Ramos (cell line): ENCODE data around the gene KCNB1.

Source experiments
- in situ Hi-C: fragments of 300-500 bp; cut with MboI; formaldehyde crosslinking; loops from one replicate; pipeline ENCODE4 v1.14.3; 2022; ENCODE audit warnings: low sequenced_read_pairs; ENCODE audit not compliant: unreplicated experiment

Gene KCNB1

DNA sequence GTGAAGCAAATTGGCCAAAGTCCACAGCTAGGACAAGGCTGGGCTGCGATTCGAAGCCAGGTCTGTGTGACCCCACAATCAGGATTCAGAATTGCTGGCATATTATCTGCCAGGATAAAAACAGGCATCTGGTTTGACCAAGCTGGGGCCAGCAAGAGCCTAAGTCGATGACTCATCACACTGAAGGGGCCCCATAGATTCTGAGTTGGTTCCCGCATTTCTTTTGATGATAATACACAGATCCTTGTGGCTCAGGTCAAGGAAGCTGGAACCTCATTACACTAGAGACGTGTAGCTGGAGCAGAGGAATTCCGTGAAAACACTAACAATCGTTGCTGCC is 6.5 kb downstream of the KCNB1 start:
- in situ Hi-C loops, result no loop called here

DNA sequence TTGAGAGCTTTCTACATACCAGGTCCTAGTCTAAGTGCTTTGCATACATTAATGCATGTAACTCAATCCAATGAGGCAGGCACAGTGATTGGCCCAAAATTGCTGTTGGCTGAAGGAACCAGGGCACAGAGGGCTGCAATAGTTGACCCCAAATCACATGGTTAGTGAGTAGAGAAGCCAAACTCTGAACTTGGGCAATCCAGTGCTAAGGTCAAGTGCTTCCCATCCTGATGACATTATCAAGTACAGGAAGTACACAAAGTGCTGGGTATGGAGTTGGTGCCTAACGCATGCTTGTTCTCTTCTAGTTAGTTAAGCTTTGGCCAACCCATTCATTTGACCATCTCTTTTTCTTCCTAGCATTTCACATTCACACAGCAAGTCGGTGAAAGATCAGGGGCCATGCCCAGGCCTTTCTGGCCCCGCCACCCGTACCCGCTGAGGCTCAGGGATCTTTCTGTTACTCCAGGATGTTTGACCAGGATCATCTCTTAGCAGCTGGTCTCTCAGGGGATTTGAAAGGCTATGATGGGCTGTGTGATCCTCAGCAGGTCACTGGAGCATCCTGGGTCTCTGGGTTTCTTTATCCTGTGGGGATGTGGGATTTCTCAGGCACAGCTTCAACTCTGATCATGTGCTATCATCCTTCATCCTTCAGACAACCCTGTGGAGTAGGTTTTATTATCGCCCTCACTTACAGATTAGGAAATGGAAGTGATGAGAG is 7.0 kb downstream of the KCNB1 start:
- in situ Hi-C loops, result no loop called here

DNA sequence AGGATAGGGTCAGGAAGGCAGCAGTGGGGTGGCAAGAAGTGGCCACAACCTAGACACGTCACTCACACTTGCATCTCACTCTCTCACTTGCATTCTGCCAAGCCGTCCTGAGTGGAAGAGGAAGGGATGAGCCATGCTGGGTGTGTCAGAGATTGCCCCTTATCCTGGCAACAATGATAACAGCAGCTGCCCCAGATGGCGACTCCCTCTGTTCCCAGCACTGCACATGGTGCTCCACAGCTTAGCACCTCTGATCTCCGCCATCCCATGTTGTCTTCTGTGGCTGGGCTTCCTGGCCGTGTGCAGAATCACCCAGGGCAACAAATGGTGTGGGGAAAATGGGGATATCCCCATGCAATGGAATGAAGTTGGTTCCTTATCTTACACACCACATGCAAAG is 11.1 kb downstream of the KCNB1 start:
- in situ Hi-C loops, result no loop called here

DNA sequence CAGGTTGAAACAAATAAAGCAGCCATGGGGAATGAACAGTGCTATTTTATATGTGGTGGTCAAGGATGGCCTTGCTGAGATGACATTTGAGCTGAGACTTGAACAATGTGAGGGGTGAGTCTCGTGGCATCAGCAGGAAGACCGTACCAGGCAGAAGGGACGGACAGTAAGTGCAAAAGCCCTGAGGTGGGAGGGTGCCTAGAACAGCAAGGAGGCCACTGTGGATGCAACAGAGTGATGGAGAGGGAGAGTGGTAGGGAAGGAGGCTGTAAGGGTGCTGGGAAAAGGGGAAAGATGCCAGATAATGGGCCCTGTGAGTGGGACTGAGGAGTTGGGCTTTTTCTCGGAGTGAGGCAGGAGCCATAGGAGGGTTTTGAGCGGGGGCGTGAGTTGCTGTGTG is 11.5 kb downstream of the KCNB1 start:
- in situ Hi-C loops, result no loop called here

GRCh38 chr20:49469060-49469459 is 13.4 kb downstream of the KCNB1 start:
- in situ Hi-C loops, result no loop called here

GRCh38 chr20:49468412-49468811 is 14.1 kb downstream of the KCNB1 start:
- in situ Hi-C loops, result no loop called here

DNA sequence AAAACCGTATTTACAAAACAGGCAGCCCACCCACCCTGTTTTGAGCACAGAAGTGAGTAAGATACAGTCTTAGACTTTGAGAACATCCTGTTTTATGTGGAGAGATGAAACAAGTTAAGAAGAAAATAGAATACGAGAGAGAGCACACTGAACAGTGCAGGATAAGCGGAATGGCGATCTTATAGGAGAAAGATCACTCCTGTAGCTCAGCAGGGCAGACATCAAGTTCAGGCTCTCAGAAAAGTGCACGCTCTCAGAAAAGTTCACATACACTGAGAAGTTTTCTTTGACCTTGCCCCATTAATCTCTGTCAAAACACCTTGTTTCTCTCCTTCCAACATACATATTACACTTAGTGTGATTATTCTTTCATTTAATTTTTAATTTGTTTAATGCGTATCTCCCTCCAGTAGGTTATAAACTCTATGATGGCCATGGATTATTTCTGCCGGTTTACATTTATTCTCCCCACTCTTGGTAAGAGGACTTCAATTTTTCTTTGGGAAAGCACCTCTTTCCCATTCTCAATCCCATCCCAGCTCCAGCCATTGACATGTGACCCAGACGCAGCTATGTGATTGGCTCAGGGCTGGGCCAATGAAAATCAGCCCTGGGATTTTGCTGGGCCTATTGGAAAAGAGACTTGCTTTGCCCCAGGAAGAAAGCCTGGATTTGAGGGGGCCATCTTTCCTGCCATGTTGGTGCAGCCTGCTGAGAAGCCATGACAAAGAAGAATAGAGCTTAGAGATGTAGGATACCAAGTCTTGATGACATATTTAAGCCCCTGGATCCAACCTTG is 16.2 kb downstream of the KCNB1 start:
- in situ Hi-C loops, result no loop called here

DNA sequence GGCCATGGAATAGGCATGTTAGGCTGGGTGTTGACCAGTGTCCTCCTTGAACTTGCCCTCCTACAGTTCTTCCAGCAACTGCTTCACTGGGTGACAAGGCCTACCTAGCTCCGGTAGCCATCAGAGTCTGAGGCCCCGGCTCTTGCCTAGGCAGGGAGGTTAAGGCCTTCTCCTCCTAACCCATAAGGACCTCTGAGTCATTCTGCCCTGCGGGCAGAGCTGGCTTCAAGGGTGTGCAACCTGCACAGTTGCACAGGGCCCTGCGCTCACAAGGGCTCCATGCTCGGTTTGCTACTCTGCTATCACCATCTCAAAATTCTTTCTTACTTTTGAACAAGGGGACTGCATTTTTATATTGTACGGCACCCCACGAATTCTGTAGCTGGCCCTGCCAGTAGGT is 17.9 kb downstream of the KCNB1 start:
- in situ Hi-C loops, result no loop called here

GRCh38 chr20:49462626-49463025 is 19.8 kb downstream of the KCNB1 start:
- in situ Hi-C loops, result no loop called here

GRCh38 chr20:49461894-49462620 is 20.4 kb downstream of the KCNB1 start:
- in situ Hi-C loops, result no loop called here

- in situ Hi-C loops, result no loop called here
Measured at GRCh38 chr20:49460916-49461315, 21.6 kb downstream of the KCNB1 start.

- in situ Hi-C loops, result no loop called here
Measured at GRCh38 chr20:49460131-49460530, 22.3 kb downstream of the KCNB1 start.

DNA sequence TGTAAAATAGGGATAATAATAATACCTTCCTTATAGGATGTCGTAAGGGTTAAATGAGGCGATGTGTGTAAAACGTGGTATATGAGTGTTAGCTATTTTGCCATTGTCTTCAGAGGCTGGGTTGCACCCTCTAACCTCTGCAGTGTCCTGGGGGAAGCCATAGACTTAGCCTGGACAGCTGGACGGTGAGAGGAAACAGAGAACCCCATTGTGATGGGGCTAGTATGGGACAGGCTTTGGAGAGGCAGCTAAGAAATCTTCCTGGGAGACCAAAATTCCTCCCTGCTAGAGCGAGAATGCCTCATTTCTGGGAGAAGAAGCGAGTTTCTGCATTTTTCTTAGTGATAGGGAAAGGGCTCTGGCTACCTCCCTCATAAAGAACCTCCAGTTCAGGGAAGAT is 22.8 kb downstream of the KCNB1 start:
- in situ Hi-C loops, result no loop called here

DNA sequence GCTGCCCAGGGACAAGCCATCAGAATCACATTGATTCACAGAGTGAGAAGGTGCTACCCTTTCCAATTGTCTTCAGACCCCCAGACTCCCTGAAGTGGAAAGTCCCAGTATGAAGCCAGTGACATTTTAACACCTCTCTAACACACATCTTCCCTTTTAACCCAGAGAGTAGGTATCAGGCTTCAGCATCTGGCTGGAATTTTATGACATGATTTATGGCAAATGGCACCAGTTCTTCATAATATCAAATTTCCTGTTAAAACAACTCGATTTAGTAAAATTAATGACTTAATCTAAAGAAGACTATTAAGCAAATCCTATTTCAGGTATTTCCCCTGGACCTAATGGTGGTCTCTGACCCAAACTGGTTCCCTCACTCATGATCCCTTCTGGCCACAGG is 25.0 kb downstream of the KCNB1 start:
- in situ Hi-C loops, result no loop called here

DNA sequence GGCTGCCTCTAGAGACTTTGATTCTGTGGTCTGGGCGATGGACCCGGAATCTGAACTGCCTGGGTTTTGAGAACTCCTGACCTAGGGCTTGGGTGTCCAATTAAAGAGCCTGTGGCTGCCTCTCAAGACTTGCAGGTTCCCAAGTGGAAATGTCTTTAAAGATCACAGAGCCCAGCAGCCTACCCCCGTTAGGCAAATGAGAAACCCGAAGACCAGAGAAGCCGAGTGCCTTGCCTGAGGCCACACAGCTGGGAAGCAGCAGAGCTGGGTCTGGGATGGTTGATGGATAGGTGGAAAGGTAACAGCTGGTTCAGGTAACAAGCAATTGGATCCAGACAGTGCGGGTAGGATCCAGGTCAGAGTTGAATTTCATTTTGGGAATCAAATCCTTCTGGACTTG is 25.8 kb downstream of the KCNB1 start:
- in situ Hi-C loops, result no loop called here

- in situ Hi-C loops, result no loop called here
Measured at GRCh38 chr20:49455691-49456090, 26.8 kb downstream of the KCNB1 start.

DNA sequence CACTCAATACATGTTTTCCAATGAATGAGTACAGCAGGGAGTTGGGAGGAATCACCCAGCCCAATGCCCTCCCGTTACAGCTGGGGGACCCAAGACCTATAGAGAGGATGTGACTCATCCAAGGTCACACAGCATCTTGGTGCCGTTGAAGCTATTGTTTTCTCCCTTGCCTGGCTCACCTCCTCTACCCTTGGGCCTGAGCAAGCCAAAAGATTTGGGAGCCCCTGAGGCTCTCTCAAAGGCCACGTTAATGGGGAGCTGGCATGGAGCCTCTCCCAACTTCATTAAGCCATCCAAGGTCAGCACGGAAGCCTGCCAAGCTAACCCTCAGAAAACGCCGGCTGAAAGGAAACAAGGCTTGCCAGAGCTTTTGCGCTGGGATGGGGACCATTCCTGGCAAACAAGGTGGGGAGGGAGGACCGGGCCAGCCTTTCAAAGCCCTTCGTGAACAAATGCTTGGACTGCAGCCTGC is 30.4 kb downstream of the KCNB1 start:
- in situ Hi-C loops, result no loop called here

- in situ Hi-C loops, result no loop called here
Measured at GRCh38 chr20:49450281-49450721, 32.2 kb downstream of the KCNB1 start.

GRCh38 chr20:49448917-49449316 is 33.6 kb downstream of the KCNB1 start:
- in situ Hi-C loops, result no loop called here

- in situ Hi-C loops, result no loop called here
Measured at GRCh38 chr20:49447946-49448809, 34.3 kb downstream of the KCNB1 start.
